Lung (tissue), 12 donors: Measurements from ENCODE around the gene DTNA. TPM values are rescaled to one million over a fixed set of nuclear protein-coding genes. Genes with fewer than 3 reads are reported as not detected.
A peak's percentile ranks its signal among the peaks of the same experiment; 100 is the strongest.

Experiments
- ATAC-seq: fragments of 200-7000 bp; cut with Tn5 transposase; one replicate; pipeline ENCODE4 v1.9.1; 2020; ENCODE audit warnings: moderate number of reproducible peaks; ENCODE audit not compliant: insufficient read depth, low FRiP score
- DNase-seq, 3 donors: peaks; one replicate each; pipeline ENCODE4 v3.0.0-alpha.2; 2013 to 2017
- H3K27ac ChIP-seq, 2 donors: one replicate each; pipeline ENCODE4 v1.5.1; 2013; ENCODE audit warnings: mild to moderate bottlenecking in 2 of 2, moderate library complexity in 2 of 2, control low read depth in 1 of 2, inconsistent platforms in 1 of 2, low read depth in 1 of 2, low read length in 1 of 2
- H3K27me3 ChIP-seq, 3 donors: one replicate each; pipeline ENCODE4 v1.5.1; 2013; ENCODE audit warnings: low read length in 2 of 3; ENCODE audit not compliant: control insufficient read depth in 3 of 3, insufficient read depth in 3 of 3
- H3K36me3 ChIP-seq, 4 donors: one replicate each; pipeline ENCODE4 v1.5.1; 2013; ENCODE audit warnings: low read length in 4 of 4, mild to moderate bottlenecking in 1 of 4, moderate library complexity in 1 of 4; ENCODE audit not compliant: control insufficient read depth in 4 of 4, insufficient read depth in 4 of 4
- H3K4me1 ChIP-seq, 5 donors: one replicate each; pipeline ENCODE4 v1.5.1; 2013; ENCODE audit warnings: low read length in 5 of 5, mild to moderate bottlenecking in 2 of 5, moderate library complexity in 1 of 5; ENCODE audit not compliant: control insufficient read depth in 5 of 5, insufficient read depth in 5 of 5
- H3K4me3 ChIP-seq: one replicate; pipeline ENCODE4 v1.5.1; 2013; ENCODE audit warnings: mild to moderate bottlenecking, control low read depth, moderate library complexity
- H3K9ac ChIP-seq, 2 donors: one replicate each; pipeline ENCODE4 v1.5.1; 2013; ENCODE audit warnings: low read length in 2 of 2, control low read depth in 1 of 2; ENCODE audit not compliant: insufficient read depth in 1 of 2
- H3K9me3 ChIP-seq, 4 donors: one replicate each; pipeline ENCODE4 v1.5.1; 2013; ENCODE audit warnings: low read length in 3 of 4, mild to moderate bottlenecking in 1 of 4, moderate library complexity in 1 of 4; ENCODE audit not compliant: control insufficient read depth in 4 of 4, insufficient read depth in 3 of 4
- CTCF ChIP-seq: IDR thresholded peaks from 2 replicates; pipeline ENCODE4 v1.5.1; 2012; ENCODE audit warnings: mild to moderate bottlenecking; ENCODE audit errors: control extremely low read depth, extremely low read depth
- WGBS, 2 donors: extraction: QIAGEN DNeasy Blood & Tissue Kit; methylation state at CpG; one replicate each; pipeline ENCODE4 v1.1.7; 2013; 5-methylcytosine and 5-hydroxymethylcytosine counted together
- polyA plus RNA-seq, 2 donors: library from polyadenylated mRNA; stranded (reverse); fragments of 200-250 nt; gene quantifications; one replicate each; pipeline ENCODE4 v1.2.1, GENCODE V29; 2013
- total RNA-seq, 2 donors: library from RNA; depleted of rRNA in 1 of 2; stranded (reverse); fragments of >200 nt in 1 of 2; gene quantifications; one replicate each; pipeline ENCODE4 v1.2.1, GENCODE V29; 2014 to 2021
- donor health status: control.
- donor health status: control.
- donor health status: Bipolar disorder and iron deficiency.
- donor health status: healthy.
- donor health status: DM: yes; HTN: yes; CAD: no.

DTNA gene
- total and polyA plus RNA-seq, 4 donors: 5.0 to 23.8 (median 12.9) TPM

DNA sequence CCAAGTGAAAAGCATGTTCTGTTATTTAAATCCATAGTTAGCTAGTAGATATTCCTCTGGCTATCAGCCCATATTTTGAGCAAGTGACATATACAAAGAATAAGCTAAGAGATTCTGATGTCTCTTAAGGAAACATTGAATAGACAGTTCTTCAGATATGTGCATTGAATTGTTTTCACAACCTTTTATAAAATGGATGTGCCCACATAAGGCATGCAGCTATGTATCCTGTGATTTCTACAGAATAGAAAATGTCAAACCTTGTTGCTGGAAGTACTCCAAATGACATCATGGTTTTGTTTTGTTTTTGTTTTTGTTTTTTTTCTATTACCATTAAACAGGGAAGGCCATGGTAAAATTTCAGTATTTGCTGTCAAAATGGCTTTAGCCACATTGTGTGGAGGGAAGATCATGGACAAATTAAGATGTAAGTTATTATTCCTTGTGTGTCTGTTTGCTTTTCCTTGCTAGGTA is 95.8 kb downstream of the DTNA start:
- Histone ChIP-seq H3K27me3 (no peaks in the 10 kb centered on the region), H3K9ac (no peak overlapping the region), H3K4me1 (peaks cover 0 to 22% (median 11%) of the 10 kb centered on the region in 5 donors), H3K4me3 (no peak overlapping the region), H3K9me3 (no peaks in the 10 kb centered on the region), H3K27ac (no peak overlapping the region), H3K36me3 (no peaks in the 10 kb centered on the region)
- peak in 2 of 3 donors; percentile 57 to 62 for DNase-seq
- TF ChIP-seq CTCF: no peak
- no peak for ATAC-seq

DNA sequence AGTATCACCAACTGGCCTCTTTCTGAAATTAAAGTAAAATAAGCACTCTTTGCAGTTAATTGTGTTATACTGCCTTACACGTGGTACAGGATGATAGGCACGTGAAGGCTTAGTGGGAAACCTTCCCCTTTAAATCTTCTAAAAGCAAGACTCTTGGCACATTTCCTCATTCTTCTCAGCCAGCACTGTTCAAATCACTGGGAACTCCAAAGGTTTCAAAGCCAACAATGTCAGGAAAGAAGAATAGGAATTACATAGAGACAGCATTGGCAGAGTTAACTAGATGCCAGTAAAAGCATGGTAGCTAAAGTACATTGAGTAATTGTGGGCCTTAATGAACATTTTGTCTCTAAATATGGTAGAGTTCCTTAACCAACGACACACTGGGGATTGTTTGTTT is 96.4 kb downstream of the DTNA start:
- TF ChIP-seq CTCF: no peak
- Histone ChIP-seq H3K27me3 (no peaks in the 10 kb centered on the region), H3K4me3 (no peak overlapping the region), H3K9me3 (no peaks in the 10 kb centered on the region), H3K27ac (no peak overlapping the region), H3K9ac (no peak overlapping the region), H3K4me1 (peaks cover 0 to 22% (median 11%) of the 10 kb centered on the region in 5 donors), H3K36me3 (no peaks in the 10 kb centered on the region)
- ATAC-seq: no peak
- DNase-seq: peak in 2 of 3 donors; percentile 57 to 61
- WGBS, 2 donors: 45 to 70% methylated on average over 3 of the region's 3 CpGs

DNA sequence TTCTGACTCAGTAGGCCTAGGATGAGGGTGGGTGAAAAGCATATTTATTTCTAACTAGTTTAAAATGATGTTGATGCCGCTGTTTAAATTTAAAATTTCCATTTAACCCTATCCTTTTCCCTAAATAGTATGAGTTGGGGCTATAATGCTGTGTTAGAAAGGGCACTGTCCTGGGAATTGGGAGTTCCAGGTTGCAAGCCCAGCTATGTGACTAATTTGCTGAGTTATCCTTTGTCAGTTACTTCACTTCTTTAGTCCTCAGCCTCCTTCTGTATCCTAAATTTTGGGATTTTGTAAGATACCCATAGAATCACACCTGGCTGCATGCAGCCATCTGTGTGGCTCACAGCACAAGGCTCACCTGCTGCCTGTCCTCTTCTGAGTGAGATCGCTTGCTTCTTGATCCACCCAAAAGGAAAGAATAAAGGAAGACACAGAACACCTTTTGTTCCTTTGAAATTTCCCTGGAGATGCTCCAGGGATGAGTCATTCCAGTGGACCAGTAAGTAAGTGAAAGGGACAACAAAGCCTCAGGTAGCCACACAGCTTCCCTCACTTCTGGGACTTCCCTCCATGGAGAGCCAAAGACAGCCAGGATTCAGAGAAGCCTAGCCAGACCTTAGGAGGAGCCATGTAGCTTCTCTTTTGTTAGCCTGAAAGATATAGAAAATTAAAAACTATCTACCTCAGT is 97.2 kb downstream of the DTNA start:
- WGBS, 2 donors: 89 to 93% methylated on average over 2 of the region's 2 CpGs
- Histone ChIP-seq H3K27me3 (no peaks in the 10 kb centered on the region), H3K36me3 (peaks cover 0 to 5% (median 1%) of the 10 kb centered on the region in 4 donors), H3K9me3 (no peaks in the 10 kb centered on the region), H3K27ac (no peak overlapping the region), H3K9ac (no peak overlapping the region), H3K4me1 (peaks cover 0 to 22% (median 9%) of the 10 kb centered on the region in 5 donors), H3K4me3 (no peak overlapping the region)
- ATAC-seq (no peak), DNase-seq (no peak)
- TF ChIP-seq CTCF: no peak
